MCF 10A (cell line): ENCODE measurements around the gene LTK. TPM values are rescaled to one million over a fixed set of nuclear protein-coding genes. Genes with fewer than 3 reads are reported as not detected.

Experiments used
- BruUV-seq: library from RNA; stranded (reverse); fragments of 400-500 nt; replicated peaks from 2 replicates; lab custom pipeline; 2021; lab: Mats Ljungman, UMichigan
- CTCF ChIA-PET: fragments of 300-600 bp; sonication (Branson Sonifier 250); formaldehyde crosslinking; extraction: SDS; loops from one replicate; lab custom pipeline; 2021; ENCODE audit warnings: antibody characterized with exemption, inconsistent platforms; lab: Yijun Ruan, JAX
- POLR2A ChIA-PET: fragments of 300-600, 350-650 bp; sonication (Branson Sonifier 250); formaldehyde crosslinking; extraction: SDS; loops from one replicate; lab custom pipeline; 2020; ENCODE audit warnings: antibody characterized with exemption, inconsistent platforms; lab: Yijun Ruan, JAX
- DNase-seq: peaks from one replicate; pipeline ENCODE4 v3.0.0-alpha.2; 2018; ENCODE audit not compliant: unreplicated experiment
- H3K27ac Mint-ChIP-seq: one replicate; pipeline ENCODE4 v1.8.0; 2022; ENCODE audit warnings: mild to moderate bottlenecking, low read depth, mixed read lengths; ENCODE audit not compliant: unreplicated experiment
- H3K27me3 Mint-ChIP-seq: one replicate; pipeline ENCODE4 v1.8.0; 2022; ENCODE audit warnings: mixed read lengths; ENCODE audit not compliant: insufficient read depth, unreplicated experiment
- H3K36me3 Mint-ChIP-seq: one replicate; pipeline ENCODE4 v1.8.0; 2022; ENCODE audit warnings: mild to moderate bottlenecking, moderate library complexity, mixed read lengths; ENCODE audit not compliant: insufficient read depth, unreplicated experiment
- H3K4me1 Mint-ChIP-seq: one replicate; pipeline ENCODE4 v1.8.0; 2022; ENCODE audit warnings: mixed read lengths; ENCODE audit not compliant: insufficient read depth, unreplicated experiment
- H3K4me3 Mint-ChIP-seq: one replicate; pipeline ENCODE4 v1.8.0; 2022; ENCODE audit warnings: mild to moderate bottlenecking, moderate library complexity, mixed read lengths; ENCODE audit not compliant: unreplicated experiment
- H3K9me3 Mint-ChIP-seq: one replicate; pipeline ENCODE4 v1.8.0; 2022; ENCODE audit warnings: mixed read lengths; ENCODE audit not compliant: unreplicated experiment
- CTCF ChIP-seq: fragments of 200-600 bp; IDR thresholded peaks from one replicate; pipeline ENCODE4 v1.8.0; 2022; ENCODE audit warnings: antibody characterized with exemption, mild to moderate bottlenecking; ENCODE audit not compliant: unreplicated experiment
- intact Hi-C: fragments of 100-400 bp; cut with micrococcal nuclease; formaldehyde crosslinking; loops from 2 replicates; pipeline ENCODE4 v1.14.1; 2022
- total RNA-seq: library from RNA; stranded (reverse); gene quantifications from 2 replicates; pipeline ENCODE4 v1.2.3, GENCODE V29; 2022

LTK gene
- total RNA-seq, 1 experiment from 2014 or later: not detected

DNA sequence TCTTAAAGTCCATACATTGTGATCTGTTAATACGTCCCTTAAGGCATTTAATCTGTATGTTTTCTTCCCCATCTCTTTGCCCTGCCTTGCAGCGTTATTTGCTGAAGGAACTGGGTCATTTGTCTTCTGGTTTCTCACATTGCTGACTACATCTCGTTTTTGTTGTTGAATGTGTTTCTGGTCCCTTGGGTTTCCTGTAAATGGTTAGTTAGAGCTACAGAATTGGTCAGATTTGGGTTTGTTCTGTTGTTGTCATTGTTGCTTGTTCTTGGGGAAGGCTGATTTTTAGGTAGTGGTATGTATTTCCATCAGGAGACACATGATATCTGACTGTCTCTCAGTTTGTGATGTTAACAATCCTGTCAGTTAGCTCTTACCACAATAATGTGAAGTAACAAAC, 46.9 kb downstream of the LTK start:
- no TSS peak for BruUV-seq

DNA sequence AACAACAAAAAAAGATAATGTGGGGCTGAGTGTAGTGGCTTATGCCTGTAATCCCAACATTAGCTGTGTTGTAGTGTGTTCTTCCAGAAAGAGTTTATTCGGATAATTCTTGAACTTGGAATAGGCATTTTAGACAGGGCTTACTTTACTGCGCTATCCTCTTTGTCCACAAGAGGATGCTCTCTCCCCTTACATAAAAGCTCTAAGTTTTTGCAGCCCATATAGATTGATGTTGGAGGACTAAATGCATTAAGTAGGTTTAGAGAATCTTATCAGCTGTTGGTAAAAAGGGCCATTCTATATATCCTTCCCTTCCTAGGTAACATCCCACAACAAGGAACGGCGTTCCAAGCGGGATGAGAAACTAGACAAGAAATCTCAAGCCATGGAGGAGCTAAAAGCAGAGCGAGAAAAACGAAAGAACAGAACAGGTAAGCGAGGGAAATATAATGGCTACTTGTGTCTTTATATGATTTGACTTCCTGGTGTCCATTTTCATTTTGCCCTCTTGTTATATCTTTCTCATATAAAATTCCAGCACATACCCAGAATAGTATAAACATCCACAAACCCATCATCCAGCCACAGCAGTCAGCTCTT, 47.7 kb downstream of the LTK start:
- Mint-ChIP-seq H3K4me3 (no peak overlapping the region), H3K4me1 (peaks cover 5% of the 10 kb centered on the region), H3K27ac (no peak overlapping the region), H3K27me3 (no peaks in the 10 kb centered on the region), H3K36me3 (peaks cover 87% of the 10 kb centered on the region), H3K9me3 (no peaks in the 10 kb centered on the region)
- BruUV-seq: no TSS peak
- intact Hi-C loops: loop anchor here (1.0 to 5.0 kb wide), 4 partner anchors 91 to 341 kb away; partner anchors contain the start of gene TYRO3
- TF ChIP-seq CTCF: peak; percentile 93
- peak; percentile 59 for DNase-seq
- ChIA-PET CTCF (interaction anchor here (0.6 to 4.3 kb wide), 28 partner anchors 8 to 833 kb away, joined by 3 to 21 read pairs (median 4); no protein-coding TSS in a partner anchor), POLR2A (interaction anchor here (0.7 to 1.9 kb wide), 4 partner anchors 10 to 307 kb away, joined by 3 to 10 read pairs (median 4); no protein-coding TSS in a partner anchor)

More for the DNA sequence above, 46.9 kb downstream of the LTK start:
- no peaks in the 10 kb centered on the region for H3K9me3 Mint-ChIP-seq
- peaks cover 5% of the 10 kb centered on the region for H3K4me1 Mint-ChIP-seq
- intact Hi-C loops: loop anchor here (1.0 to 5.0 kb wide), 4 partner anchors 91 to 340 kb away; partner anchors contain the start of gene TYRO3
- ChIA-PET CTCF (interaction anchor here (0.6 to 4.3 kb wide), 16 partner anchors 9 to 525 kb away, joined by 3 to 21 read pairs (median 5); partner anchors contain the start of gene MAPKBP1), POLR2A (interaction anchor here (0.8 to 1.9 kb wide), 3 partner anchors 9 to 306 kb away, joined by 3 to 10 read pairs (median 6); no protein-coding TSS in a partner anchor)
- no peak for TF ChIP-seq CTCF
- no peak overlapping the region for H3K27ac Mint-ChIP-seq
- H3K4me3 Mint-ChIP-seq: no peak overlapping the region
- no peak for DNase-seq
- peaks cover 90% of the 10 kb centered on the region for H3K36me3 Mint-ChIP-seq
- H3K27me3 Mint-ChIP-seq: no peaks in the 10 kb centered on the region

DNA sequence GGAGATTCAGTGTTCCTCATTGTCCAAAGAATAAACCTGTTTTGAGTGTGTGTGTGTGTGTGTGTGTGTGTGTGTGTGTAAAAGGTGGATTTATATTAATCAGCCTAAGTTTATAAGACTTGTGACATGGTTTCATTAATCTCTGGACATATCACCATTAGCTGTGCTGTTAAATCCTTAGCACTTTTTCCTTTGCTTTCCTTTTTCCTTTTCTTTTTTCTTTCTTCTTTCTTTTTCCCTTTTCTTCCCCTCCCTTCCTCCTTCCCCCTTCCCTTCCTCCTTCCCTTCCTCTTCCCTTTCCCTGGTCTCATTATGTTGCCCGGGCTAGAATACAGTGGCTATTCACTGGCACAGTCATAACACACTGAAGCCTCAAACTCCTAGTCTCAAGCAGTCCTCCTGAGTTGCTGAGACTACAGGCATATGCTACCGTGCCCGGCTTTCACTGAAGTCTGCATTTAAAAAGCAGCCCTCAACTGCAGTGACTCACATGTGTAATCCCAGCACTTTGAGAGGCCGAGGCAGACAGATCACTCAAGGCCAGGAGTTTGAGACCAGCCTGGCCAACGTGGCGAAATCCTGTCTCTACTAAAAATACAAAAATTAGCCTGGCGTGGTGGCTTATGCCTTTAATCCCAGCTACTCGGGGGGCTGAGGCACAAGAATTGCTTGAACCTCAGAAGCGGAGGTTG, 48.6 kb downstream of the LTK start:
- Mint-ChIP-seq H3K27ac (no peak overlapping the region), H3K4me1 (peaks cover 5% of the 10 kb centered on the region), H3K4me3 (no peak overlapping the region), H3K27me3 (no peaks in the 10 kb centered on the region), H3K9me3 (no peaks in the 10 kb centered on the region), H3K36me3 (peaks cover 84% of the 10 kb centered on the region)
- DNase-seq: no peak
- TF ChIP-seq CTCF: no peak
- intact Hi-C loops: loop anchor here (5.0 kb wide), 2 partner anchors 92 to 137 kb away; partner anchors contain the start of gene TYRO3
- ChIA-PET POLR2A (interaction anchor here (0.6 to 1.9 kb wide), 5 partner anchors 11 to 308 kb away, joined by 3 to 6 read pairs (median 3); no protein-coding TSS in a partner anchor), CTCF (interaction anchor here (0.6 to 4.3 kb wide), 20 partner anchors 9 to 329 kb away, joined by 3 to 21 read pairs (median 4); partner anchors contain the start of gene RPAP1)
- BruUV-seq: no TSS peak
